Breast epithelium (tissue), 4 donors: ENCODE measurements around the gene OLFML3. TPM values are rescaled to one million over a fixed set of nuclear protein-coding genes. Genes with fewer than 3 reads are reported as not detected.

Experiments used
- DNase-seq, 2 donors: peaks; one replicate each; pipeline ENCODE4 v3.0.0-alpha.2; 2019; ENCODE audit warnings: low spot score in 2 of 2
- H3K27ac ChIP-seq, 2 donors: fragments of 200-600 bp; sonication (generic) in 1 of 2; one replicate each; pipeline ENCODE4 v1.5.1; 2016 to 2019; ENCODE audit warnings: mild to moderate bottlenecking in 1 of 2
- H3K27me3 ChIP-seq, 2 donors: fragments of 200-600 bp; sonication (generic) in 1 of 2; one replicate each; pipeline versions ENCODE4 v1.5.1 to v1.6.0; 2017 to 2019; ENCODE audit warnings: control low read depth in 1 of 2, mild to moderate bottlenecking in 1 of 2
- H3K36me3 ChIP-seq: fragments of 200-600 bp; one replicate; pipeline ENCODE4 v1.5.1; 2019
- H3K4me1 ChIP-seq, 2 donors: fragments of 200-600 bp; sonication (generic); one replicate each; pipeline ENCODE4 v1.5.1; 2016 to 2019; ENCODE audit warnings: control low read depth in 1 of 2
- H3K4me3 ChIP-seq, 3 donors: fragments of 200-600 bp; sonication (generic); 1 replicate in 2 of 3; 2 replicates in 1 of 3; pipeline ENCODE4 v1.5.1; 2016 to 2019; ENCODE audit warnings: mild to moderate bottlenecking in 3 of 3, moderate library complexity in 2 of 3
- H3K9me3 ChIP-seq, 2 donors: fragments of 200-600 bp; sonication (generic) in 1 of 2; one replicate each; pipeline ENCODE4 v1.5.1; 2016 to 2019; ENCODE audit warnings: control low read depth in 1 of 2
- POLR2A ChIP-seq: fragments of 450-650 bp; IDR thresholded peaks from one replicate; pipeline ENCODE4 v1.6.1; 2016; ENCODE audit warnings: antibody characterized with exemption, mild to moderate bottlenecking, moderate library complexity
- POLR2AphosphoS5 ChIP-seq, 3 donors: sonication (generic); formaldehyde crosslinking; IDR thresholded peaks; one replicate each; pipeline ENCODE4 v1.6.1; 2017; ENCODE audit warnings: antibody characterized with exemption in 3 of 3
- intact Hi-C: fragments of 100-400 bp; cut with DNase I; formaldehyde crosslinking; loops from one replicate; pipeline ENCODE4 v1.15.1; 2023; ENCODE audit warnings: low total_unique reads
- total RNA-seq, 3 donors: library from RNA; depleted of rRNA; stranded (reverse); fragments of >200 nt; gene quantifications; one replicate each; pipeline ENCODE4 v1.1.0, GENCODE V29; 2016
- TF ChIP-seq, protein P1 (sequence below), 3 donors: fragments of 450-650 bp; IDR thresholded peaks; one replicate each; pipeline ENCODE4 v1.5.1; 2016 to 2017; ENCODE audit warnings: antibody characterized with exemption in 3 of 3, mild to moderate bottlenecking in 3 of 3, moderate library complexity in 3 of 3

OLFML3 gene
- total RNA-seq, 3 donors from 2014 or later, result 46.2 to 155 (median 51.2) TPM

DNA sequence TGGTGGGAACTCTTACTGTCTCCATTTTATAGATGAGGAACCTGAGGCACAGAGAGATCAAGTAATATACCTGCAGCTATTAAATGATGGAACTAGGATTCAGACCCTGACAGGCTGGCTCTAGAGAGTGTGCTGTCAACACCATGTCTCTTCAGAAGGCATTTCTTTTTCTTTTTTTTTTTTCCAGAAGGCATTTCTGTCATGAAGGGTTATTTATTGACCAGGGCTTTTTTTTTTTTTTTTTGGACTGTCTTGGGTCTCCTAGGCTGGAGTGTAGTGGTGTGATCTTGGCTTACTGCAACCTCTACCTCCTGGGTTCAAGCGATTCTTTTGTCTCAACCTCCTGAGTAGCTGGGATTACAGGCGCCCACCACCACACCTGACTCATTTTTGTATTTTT, 27.6 kb upstream of the OLFML3 start:
- Histone ChIP-seq H3K4me1 (no peaks in the 10 kb centered on the region), H3K4me3 (no peak overlapping the region), H3K27ac (no peak overlapping the region), H3K9me3 (no peaks in the 10 kb centered on the region), H3K36me3 (no peaks in the 10 kb centered on the region), H3K27me3 (no peaks in the 10 kb centered on the region)
- intact Hi-C loops, result no loop called here
- DNase-seq, result no peak
- TF ChIP-seq POLR2AphosphoS5 (IDR thresholded peaks at IDR 0.05) (no peak), POLR2A (no peak)
- TF ChIP-seq, protein P1, sequence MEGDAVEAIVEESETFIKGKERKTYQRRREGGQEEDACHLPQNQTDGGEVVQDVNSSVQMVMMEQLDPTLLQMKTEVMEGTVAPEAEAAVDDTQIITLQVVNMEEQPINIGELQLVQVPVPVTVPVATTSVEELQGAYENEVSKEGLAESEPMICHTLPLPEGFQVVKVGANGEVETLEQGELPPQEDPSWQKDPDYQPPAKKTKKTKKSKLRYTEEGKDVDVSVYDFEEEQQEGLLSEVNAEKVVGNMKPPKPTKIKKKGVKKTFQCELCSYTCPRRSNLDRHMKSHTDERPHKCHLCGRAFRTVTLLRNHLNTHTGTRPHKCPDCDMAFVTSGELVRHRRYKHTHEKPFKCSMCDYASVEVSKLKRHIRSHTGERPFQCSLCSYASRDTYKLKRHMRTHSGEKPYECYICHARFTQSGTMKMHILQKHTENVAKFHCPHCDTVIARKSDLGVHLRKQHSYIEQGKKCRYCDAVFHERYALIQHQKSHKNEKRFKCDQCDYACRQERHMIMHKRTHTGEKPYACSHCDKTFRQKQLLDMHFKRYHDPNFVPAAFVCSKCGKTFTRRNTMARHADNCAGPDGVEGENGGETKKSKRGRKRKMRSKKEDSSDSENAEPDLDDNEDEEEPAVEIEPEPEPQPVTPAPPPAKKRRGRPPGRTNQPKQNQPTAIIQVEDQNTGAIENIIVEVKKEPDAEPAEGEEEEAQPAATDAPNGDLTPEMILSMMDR (IDR thresholded peaks at IDR 0.05), result no peak

DNA sequence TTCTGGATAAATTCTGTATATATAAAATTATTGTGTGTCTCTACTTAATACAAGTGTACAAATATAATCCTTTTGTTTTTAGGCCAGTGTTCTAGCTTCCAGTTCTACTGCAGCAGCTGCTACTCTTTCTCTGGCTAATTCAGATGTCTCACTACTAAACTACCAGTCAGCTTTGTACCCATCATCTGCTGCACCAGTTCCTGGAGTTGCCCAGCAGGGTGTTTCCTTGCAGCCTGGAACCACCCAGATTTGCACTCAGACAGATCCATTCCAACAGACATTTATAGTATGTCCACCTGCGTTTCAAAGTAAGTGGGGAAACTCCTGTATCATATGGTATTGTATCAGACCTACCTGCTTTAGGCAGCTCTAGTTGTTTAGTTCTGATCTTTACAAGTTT, 21.3 kb upstream of the OLFML3 start:
- no peak for DNase-seq
- Histone ChIP-seq H3K36me3 (no peaks in the 10 kb centered on the region), H3K4me3 (no peak overlapping the region), H3K4me1 (no peaks in the 10 kb centered on the region), H3K27me3 (no peaks in the 10 kb centered on the region), H3K27ac (no peak overlapping the region), H3K9me3 (no peaks in the 10 kb centered on the region)
- intact Hi-C loops, result no loop called here
- TF ChIP-seq POLR2AphosphoS5 (IDR thresholded peaks at IDR 0.05) (no peak), POLR2A (no peak)
- TF ChIP-seq, protein P1 (IDR thresholded peaks at IDR 0.05), result no peak

DNA sequence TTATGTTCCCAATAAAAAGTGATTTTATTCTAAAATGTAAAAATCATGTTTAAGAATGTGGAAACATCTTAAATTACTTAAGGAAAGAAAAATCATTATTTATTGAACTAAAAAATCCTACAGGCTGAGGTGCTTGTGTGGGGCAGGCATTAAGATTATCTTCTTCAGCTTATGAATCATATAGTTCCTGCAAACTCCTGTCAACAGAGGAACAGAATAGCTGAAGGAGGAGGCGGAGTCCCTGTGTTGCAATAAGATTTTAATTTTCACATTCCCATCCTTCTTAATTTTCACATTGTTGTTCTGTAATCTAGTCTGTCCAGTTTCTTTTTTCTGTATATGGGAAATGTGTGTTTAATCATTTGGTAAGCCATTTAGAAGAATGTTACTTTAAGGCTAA, 20.6 kb upstream of the OLFML3 start:
- no peak for DNase-seq
- H3K36me3 ChIP-seq, result no peaks in the 10 kb centered on the region
- H3K27ac ChIP-seq, result no peak overlapping the region
- intact Hi-C loops, result no loop called here
- no peak overlapping the region for H3K4me3 ChIP-seq
- H3K4me1 ChIP-seq, result no peaks in the 10 kb centered on the region
- H3K9me3 ChIP-seq, result no peaks in the 10 kb centered on the region
- no peaks in the 10 kb centered on the region for H3K27me3 ChIP-seq
- TF ChIP-seq POLR2A, result no peak
- TF ChIP-seq, protein P1 (IDR thresholded peaks at IDR 0.05), result no peak
- no peak for TF ChIP-seq POLR2AphosphoS5 (IDR thresholded peaks at IDR 0.05)

GRCh38 chr1:113963281-113963906, 15.9 kb upstream of the OLFML3 start:
- Histone ChIP-seq H3K4me1 (no peaks in the 10 kb centered on the region), H3K4me3 (no peak overlapping the region), H3K27me3 (no peaks in the 10 kb centered on the region), H3K27ac (no peak overlapping the region), H3K36me3 (no peaks in the 10 kb centered on the region), H3K9me3 (no peaks in the 10 kb centered on the region)
- DNase-seq, result no peak
- TF ChIP-seq POLR2AphosphoS5 (IDR thresholded peaks at IDR 0.05) (no peak), POLR2A (no peak)
- TF ChIP-seq, protein P1 (IDR thresholded peaks at IDR 0.05), result no peak
- intact Hi-C loops, result no loop called here

- peaks cover 13% of the 10 kb centered on the region for H3K36me3 ChIP-seq
- intact Hi-C loops, result no loop called here
- no peak overlapping the region for H3K4me3 ChIP-seq
- H3K9me3 ChIP-seq, result no peaks in the 10 kb centered on the region
- H3K27me3 ChIP-seq, result no peaks in the 10 kb centered on the region
- no peaks in the 10 kb centered on the region for H3K4me1 ChIP-seq
- no peak for DNase-seq
- TF ChIP-seq, protein P1 (IDR thresholded peaks at IDR 0.05), result no peak
- TF ChIP-seq POLR2AphosphoS5 (IDR thresholded peaks at IDR 0.05), result no peak
- TF ChIP-seq POLR2A, result no peak
- no peak overlapping the region for H3K27ac ChIP-seq
Observed at GRCh38 chr1:113965703-113966412, 13.4 kb upstream of the OLFML3 start.
